Parietal lobe (tissue), 2 donors: ENCODE measurements around the gene ZNF518A. TPM values are rescaled to one million over a fixed set of nuclear protein-coding genes. Genes with fewer than 3 reads are reported as not detected.

Source experiments
- small RNA-seq: library from RNA; depleted of rRNA; stranded (forward); fragments of <200 nt; gene quantifications from one replicate; pipeline ENCODE3, GENCODE V24; 2014; ENCODE audit warnings: low replicate concordance
- total RNA-seq: library from RNA; depleted of rRNA; stranded (reverse); fragments of >200 nt; gene quantifications from one replicate; pipeline ENCODE4 v1.2.3, GENCODE V29; 2014

The ZNF518A gene
- 88.9 TPM for total RNA-seq

GRCh38 chr10:96129387-96130325 is at the start of gene ZNF518A:
Gene ZNF518A (plus strand): TSS chr10:96130297. CDS start chr10:96156323, 26,026 bp downstream.

Small RNA genes lying within 50 kb of the gene (small RNA-seq; reads per million reads assigned to genes)
- not detected for gene RNU6-271P

Other genes starting within 250 kb of the ZNF518A start
- 2.2 TPM for gene CC2D2B, start 222.3 kb upstream of the ZNF518A start, total RNA-seq
- gene CCNJ, start 86.7 kb upstream of the ZNF518A start, total RNA-seq: 21.6 TPM
- gene BLNK, start 141.3 kb downstream of the ZNF518A start, total RNA-seq: 1.3 TPM
- gene DNTT, start 174.1 kb downstream of the ZNF518A start, total RNA-seq: not detected
- gene OPALIN, start 228.7 kb downstream of the ZNF518A start, total RNA-seq: not detected